Keratinocyte (primary cell): ENCODE measurements around the gene COQ8A.

Experiments used
- CTCF ChIP-seq, 3 experiments: IDR thresholded peaks in 1 of 3; conservative IDR thresholded peaks in 1 of 3; optimal IDR thresholded peaks in 1 of 3; 2 replicates in 2 of 3; 3 replicates in 1 of 3; pipeline versions ENCODE3 to v1.5.1; 2011; ENCODE audit warnings: low read length in 3 of 3, mild to moderate bottlenecking in 3 of 3, moderate library complexity in 2 of 3, control low read depth in 1 of 3, inconsistent platforms in 1 of 3; ENCODE audit not compliant: insufficient read depth in 2 of 3; ENCODE audit errors: extremely low read depth in 1 of 3
- EZH2 ChIP-seq: IDR thresholded peaks from one replicate; pipeline ENCODE4 v1.6.1; 2012; ENCODE audit warnings: inconsistent platforms, mild to moderate bottlenecking, low read length, moderate library complexity

GRCh38 chr1:226995365-226996332 is 55.6 kb downstream of the COQ8A start:
- TF ChIP-seq CTCF (optimal IDR thresholded peaks at IDR 0.05 in 1 of 3, IDR thresholded peaks at IDR 0.05 in 1 of 3, conservative IDR thresholded peaks at IDR 0.05 in 1 of 3; ENCODE audit: extremely low read depth in 1 of 3, insufficient read depth in 2 of 3, low read length in 3 of 3), result no peak
- no peak for TF ChIP-seq EZH2
